GM18520 (cell line): ENCODE data around the gene C1QTNF12.

Experiments used
- ATAC-seq: cut with Tn5 transposase; IDR thresholded peaks from one replicate; pipeline ENCODE4 v1.9.1; 2021; ENCODE audit not compliant: unreplicated experiment

C1QTNF12 gene

DNA sequence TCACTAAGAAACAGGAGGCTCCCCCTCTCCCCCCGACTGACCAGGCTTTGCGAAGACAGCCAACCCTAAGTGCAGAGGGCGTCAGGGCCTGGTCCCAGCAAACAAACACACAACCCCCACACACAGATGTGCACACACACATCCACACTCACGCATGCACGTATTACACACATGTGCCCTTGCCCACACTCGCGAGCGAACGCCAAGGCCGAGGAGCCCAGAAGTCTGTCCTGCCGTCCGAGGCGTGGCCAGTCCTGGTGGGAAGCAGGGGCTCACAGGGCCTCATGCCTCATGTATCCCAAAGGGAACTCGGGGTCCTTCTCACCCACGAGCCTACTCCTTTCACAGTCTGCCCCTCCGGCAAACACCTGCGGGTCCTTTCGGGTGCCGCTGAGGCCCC, 16.8 kb downstream of the C1QTNF12 start:
- ATAC-seq: no peak

- ATAC-seq: no peak
Observed at GRCh38 chr1:1228596-1229321, 17.8 kb downstream of the C1QTNF12 start.

DNA sequence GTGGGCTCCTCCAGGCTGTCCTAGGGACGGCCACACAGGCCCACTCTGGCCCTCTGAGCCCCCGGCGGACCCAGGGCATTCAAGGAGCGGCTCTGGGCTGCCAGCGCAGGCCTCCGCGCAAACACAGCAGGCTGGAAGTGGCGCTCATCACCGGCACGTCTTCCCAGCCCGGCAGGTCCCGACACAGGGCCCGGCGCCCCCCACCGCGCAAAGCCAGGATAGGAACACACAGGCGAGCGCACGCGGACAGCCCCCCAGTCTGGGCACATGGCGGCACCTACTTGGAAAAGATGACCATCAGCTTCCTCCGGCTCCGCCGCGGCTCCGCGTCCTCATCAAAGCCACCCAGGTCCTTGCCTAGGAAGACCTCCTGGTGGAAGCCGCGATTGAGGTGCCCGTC, 18.3 kb downstream of the C1QTNF12 start:
- no peak for ATAC-seq

DNA sequence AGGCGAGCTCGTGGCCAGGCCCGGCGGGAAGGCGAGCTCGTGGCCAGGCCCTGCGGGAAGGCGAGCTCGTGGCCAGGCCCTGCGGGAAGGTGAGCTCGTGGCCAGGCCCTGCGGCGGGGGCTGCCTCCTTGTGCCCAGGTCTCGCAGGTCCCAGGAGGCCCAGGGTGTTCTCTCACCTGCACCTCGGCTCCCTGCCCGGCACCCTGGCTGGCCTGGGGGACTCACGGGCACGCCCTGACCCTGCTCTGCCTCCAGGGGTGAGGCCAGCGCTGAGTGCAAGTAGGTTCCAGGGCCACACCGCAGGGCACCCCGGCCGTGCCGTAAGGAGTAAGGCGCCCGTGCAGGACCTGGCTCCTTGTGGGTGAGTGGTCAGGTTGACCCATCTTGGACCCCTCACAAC, 19.1 kb downstream of the C1QTNF12 start:
- ATAC-seq: no peak

DNA sequence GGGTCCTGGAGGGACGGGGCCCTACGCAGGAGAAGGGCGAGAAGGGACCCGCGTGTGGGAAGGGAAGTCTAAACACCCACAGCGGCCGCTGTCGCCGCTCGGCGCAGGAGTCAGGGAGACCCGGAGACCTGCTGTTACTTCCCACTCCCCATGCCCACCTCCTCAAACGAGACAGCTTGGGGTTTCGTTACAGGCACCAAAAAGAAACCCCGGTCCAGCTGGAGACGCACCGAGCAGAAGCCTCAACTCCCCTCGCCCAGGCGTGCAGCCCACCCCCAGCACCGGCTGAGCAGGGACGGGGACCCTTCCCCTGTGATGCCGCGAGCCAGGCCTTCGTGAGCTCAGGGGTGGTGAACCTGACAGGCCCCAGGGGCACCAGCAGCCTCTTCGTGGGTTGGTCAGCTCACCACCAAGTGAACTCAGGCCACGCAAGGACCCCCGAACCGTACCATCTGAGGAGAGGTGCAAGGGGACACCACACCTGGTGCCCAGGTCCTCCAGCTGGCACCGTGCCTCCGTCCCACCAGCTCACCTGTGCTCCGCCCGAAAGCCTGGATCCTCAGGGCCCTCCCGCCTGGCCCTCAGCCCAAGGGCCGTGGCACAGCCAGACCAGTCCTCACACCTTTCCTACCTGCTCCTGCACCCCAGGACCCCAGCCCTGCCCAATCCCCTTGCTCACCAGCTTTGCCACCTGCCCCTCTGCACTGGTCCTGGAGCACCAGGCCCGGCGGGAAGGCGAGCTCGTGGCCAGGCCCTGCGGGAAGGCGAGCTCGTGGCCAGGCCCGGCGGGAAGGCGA, 19.8 kb downstream of the C1QTNF12 start:
- ATAC-seq: no peak

DNA sequence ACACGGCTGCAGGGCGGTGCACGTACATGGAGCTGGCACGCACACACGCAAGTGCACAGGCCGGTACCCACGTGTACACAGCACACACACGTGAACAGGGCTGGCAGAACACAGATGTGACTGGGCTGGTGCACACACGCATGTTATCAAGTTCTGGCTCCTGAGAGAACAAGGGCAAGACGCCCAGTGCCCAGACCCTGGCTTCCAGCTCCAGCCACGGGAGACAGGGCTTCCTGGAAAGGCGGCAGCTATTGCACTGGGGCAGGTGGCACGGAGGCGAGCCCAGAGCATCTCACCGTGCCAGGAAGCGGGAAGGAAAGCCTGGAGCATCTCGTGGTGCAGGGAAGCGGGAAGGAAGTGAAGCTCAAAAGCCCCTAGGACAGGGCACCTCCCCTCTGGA, 20.6 kb downstream of the C1QTNF12 start:
- no peak for ATAC-seq

DNA sequence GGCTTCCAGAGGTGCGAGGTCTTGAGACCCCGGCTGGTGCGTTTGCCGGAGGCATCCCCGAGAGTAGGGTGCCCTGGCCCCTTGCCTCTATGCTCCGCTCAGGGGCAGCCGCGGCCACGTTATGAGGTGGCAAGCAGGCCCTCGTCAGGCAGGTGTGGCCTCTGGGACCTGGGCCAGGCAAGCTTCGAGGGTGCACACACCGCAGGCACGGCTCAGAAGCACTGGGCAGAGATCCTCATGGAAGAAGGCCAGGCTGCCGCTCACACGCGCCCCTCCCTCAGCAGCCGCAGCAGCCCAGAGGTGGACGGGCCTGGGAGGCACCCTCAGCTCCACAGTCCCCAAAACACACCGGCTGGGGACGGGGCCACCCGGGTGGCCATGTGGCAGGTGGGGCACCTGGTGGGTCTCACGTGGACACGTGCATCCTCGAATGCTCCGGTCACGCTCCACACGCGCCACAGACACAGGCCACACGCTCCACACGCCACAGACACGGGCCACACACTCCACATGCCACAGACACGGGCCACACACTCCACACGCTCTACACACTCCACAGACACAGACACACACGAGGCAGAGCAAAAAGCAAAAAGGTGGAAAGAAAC, 21.2 kb downstream of the C1QTNF12 start:
- ATAC-seq: no peak

- ATAC-seq: no peak
Observed at GRCh38 chr1:1223891-1224290, 22.6 kb downstream of the C1QTNF12 start.

- no peak for ATAC-seq
Observed at GRCh38 chr1:1223321-1223720, 23.2 kb downstream of the C1QTNF12 start.

GRCh38 chr1:1222575-1223225, 23.8 kb downstream of the C1QTNF12 start:
- ATAC-seq: no peak

DNA sequence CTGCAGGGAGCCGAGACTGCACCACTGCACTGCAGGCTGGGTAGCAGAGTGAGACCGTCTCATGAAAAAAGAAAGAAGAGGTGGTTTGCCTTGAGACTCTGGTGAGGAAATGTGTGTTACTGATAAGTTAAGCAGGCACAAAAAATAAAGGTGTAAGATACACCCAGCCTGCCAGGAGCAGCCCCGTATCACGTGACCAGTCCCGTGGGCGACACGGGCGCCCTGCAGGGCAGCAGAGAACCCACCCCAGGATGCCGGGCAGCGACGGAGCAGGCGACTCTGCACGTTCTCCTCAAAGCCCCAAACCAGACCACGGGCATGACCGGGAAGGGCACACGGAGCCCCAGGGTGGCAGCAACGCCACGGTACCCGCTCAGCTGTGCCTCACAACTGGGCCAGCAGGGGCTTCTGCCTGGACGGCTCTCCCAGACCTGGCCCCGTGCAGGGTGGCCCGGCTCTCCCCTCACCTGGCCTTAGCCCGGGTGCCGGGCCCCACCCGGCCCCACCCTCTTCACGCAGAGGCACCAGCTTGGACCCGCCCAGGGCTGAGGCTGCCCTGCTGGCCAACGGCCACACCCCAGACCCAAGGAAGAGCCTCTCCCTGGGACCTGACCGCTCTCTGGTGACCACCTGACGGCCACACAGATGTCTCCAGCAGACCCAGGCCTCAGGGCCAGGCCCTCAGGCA, 24.5 kb downstream of the C1QTNF12 start:
- ATAC-seq: no peak

GRCh38 chr1:1220197-1220596, 26.3 kb downstream of the C1QTNF12 start:
- ATAC-seq: no peak

- no peak for ATAC-seq
Observed at GRCh38 chr1:1219341-1219740, 27.2 kb downstream of the C1QTNF12 start.

- ATAC-seq: no peak
Observed at GRCh38 chr1:1218524-1219200, 27.9 kb downstream of the C1QTNF12 start.

- ATAC-seq: no peak
Observed at GRCh38 chr1:1217621-1218523, 28.6 kb downstream of the C1QTNF12 start.

DNA sequence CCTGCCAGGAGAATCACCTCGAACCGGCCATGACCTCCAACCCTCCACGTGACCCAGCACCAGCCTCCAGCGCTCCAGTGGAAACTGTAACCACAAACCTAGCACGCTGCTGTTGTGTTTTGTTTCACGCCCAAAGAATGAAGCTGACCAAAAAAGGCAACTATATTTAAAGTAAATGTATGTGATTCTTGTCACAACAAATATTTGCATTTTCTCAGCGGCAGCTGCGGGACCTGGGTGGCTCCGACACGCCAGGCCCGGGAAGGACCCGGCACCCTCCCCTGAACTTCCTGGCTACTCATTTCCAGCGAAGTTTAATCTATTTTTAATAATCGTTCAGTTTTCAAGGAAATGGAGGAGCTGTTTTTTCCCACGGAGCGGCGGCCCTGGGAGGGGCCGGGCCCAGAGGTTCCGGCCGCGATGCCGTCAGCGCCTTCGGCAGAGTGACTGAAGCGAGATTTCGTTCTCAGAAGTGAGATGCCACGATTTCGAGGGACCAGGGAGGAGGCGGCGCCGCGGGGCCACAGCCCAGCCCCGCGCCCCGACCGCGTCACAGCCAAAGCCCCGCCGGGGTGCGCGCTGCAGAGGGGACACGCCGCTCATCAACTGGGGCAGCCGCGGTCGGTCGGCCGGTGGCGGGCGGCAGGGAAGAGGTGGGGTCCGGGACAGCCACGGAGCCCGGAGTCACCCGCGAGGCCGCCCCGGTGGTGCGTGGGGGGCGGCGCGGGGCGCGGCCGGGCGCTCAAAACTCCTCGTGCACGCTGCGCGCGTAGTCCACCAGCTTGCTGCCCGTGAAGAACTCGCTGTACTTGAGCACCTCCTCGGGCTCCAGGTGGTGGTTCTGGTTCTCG, 29.5 kb downstream of the C1QTNF12 start:
- no peak for ATAC-seq

DNA sequence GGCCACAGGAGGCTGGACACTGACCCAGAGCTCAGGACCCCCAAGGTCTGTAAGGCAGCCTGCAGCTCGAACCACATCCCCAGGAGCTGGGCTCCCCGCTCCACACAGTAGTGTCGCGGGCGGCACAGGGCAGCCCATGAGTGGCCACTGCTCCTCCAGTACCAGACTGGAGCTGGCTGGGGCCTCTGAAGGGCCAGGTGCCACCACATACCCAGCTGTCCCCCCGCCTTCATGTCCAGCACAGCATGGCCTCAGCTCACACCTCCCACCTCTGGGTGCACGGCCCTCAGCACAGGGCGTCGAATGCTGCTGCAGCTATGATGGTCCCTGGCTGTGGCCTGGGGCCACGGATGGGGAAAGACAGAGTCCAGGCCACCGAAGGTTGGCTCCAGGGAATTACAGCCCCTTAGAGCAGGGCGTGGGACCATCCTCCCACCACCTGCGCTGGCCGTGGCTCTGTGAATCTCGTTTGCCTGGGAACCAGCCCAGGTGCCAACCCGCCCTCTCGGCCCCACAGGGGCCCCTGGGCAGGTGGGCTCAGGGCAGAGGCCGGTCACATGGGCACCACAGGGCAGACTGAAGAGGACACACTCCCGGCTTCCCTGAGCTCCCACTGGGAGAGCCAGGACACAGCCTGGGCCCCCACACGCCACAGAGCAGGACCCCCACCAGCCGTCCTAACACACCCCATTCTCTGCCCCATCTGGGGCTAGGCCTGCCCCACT, 30.5 kb downstream of the C1QTNF12 start:
- no peak for ATAC-seq
